HG02981 (cell line): Measurements from ENCODE around the gene NACAD.

Experiments
- ATAC-seq: cut with Tn5 transposase; IDR thresholded peaks from one replicate; pipeline ENCODE4 v1.9.1; 2021; ENCODE audit warnings: mild to moderate bottlenecking, moderate library complexity; ENCODE audit not compliant: unreplicated experiment

NACAD gene

DNA sequence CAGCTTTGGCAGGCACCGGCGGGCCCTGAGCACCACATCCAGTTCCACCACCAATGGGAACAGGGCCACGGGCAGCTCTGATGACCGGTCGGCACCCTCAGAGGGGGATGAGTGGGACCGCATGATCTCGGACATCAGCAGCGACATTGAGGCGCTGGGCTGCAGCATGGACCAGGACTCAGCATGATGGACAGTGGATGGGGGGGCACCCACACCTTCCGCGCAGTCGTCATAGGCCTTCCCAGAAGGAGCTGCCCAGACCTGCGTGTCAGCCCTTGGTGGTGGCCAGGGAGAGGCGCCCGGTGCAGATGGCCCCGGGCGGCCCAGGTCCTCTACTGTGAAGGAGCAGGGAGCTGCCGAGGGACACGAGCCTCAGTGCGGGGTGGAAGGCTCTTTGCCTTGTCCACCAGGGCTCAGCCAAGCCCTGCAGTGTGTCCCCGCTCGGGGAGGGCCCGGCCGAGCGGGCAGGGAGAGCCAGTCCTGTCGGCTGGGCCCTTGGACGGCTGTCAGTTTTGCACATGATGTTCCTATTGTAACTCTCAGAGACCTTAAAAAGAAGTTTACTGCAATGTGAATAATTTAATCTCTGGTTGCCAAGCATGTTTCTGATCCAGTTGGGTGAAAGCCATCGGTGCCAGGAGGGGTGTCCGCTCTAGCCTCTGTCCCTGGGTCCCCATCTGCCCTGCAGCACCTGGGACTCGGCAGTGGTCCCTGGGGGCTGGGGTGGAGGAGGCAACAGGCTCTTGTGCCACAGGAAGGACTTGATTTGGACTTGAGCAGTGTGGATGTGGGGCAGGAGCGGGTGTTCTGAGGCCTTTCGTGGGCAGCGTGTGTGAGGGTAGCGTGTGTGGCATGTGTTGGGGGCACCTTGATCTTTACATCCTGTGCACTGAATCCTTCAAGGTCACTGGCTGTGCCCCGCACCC, 12.6 kb downstream of the NACAD start:
- ATAC-seq, result no peak

DNA sequence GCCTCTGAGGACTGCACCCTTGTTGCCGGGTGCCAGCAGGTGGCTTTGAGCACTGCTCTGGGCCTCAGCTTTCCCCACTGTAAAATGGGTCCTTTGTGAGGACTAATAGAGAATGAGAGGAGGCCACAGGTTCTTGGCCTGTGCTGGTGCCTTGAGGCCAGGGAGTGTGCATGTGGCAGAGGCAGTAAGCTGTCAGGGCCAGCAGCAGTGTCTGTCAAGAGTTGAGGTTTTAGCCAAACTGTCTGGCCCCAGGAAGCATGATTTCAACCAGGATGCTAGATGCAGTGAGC, 13.5 kb downstream of the NACAD start:
- no peak for ATAC-seq

DNA sequence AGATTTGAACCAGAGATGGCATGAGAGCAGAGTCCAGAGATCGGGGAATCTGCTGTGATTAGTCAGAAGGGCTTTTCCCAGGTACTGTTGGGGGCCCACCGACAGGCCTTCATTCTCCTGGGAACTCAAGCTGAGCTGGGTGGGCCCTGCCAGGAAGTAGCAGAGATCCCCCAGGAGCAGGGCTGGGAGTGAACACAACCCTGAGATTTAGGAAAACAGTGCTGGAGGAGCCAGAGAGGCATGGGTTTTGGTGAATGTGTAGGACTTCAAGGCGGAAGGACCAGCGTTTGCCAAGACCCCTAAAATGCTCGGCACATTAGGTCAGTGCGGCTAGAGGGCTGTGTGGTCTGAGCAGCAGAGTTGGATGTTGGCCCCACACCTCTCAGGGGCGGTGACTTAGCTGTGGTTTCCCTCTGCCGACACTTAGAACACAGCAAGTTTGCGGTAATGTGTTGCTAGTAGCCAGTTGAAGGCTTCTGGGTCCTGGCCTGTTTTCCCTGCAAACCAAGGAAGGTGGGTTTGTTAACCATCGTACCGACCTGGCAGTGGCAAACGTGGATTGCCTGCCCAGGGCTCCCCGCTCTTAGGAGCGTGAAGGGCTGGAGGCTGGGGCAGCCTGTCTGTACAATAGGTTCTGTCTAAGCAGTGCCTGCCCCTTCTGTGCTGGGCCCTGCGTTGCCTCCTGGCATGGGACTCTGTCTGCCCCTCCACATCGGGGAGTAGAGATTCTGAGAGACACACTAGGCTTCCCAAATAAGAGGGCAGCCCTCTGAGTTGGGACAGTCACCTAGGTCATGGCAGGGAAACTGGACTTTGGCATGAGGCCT, 14.0 kb downstream of the NACAD start:
- no peak for ATAC-seq

DNA sequence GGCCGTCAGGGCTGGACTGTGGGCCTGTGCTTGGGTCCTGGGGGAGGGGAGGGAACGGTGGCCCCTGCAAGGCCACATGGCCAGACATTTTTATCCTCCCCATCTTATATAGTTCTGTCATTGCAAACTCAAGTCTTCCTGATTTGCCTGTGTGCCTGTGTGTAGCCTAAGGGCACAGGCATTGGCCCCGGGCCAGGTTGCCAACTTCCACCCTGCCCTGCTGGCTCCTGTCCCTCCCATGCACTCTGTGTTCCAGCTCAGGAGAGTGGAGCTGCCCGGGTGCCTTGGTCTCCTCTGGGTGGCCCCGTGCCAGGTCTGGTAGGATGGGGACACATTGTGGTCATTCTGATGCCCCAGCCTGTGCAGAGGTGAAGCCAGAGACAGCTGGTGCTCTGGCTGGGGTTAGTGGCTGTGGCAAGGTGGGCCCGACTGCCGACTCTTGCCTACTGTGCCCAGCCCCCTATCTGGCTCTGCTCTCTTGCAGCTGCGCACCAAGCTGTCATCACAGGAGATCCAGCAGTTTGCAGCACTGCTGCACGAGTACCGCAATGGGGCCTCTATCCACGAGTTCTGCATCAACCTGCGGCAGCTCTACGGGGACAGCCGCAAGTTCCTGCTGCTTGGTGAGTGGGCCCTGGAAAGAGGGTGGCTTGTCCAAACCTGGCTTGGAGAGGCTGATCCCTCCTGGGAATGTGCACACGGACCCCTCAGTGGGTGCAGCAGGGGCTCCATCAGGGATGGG, 14.8 kb downstream of the NACAD start:
- no peak for ATAC-seq

DNA sequence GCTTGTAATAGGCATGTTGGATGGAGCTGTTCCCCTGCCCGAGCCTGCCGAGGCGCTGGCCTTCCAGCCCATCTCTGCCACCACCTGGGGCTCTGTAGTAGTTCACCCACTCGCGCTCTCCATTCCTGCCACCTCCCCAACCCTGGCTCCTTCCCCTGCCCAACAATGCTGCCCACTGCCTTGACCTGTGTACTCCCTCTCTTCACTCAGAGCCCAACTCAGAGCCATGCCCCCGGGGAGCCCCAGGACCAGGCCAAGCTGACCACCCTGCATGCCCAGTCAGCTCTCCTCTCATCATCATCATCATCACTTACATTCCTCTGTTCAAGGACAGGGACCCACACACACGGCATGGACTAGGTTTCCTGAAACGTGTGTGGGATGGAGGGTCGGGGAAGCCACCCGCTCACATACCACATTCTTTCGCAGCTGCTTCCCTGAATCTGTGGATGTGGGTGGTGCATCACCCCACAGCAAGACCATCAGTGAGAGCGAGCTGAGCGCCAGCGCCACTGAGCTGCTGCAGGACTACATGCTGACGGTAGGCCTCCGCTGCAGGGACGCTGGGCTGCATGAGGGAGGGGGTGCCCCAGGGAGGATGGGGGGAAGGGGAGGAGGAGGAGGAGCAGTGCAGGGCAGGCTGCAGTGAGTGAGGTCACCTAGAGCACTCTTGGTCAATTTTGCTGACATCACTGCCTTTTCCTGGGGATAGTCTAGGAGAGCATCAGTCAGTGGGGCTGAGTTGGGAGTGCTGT, 15.6 kb downstream of the NACAD start:
- no peak for ATAC-seq

DNA sequence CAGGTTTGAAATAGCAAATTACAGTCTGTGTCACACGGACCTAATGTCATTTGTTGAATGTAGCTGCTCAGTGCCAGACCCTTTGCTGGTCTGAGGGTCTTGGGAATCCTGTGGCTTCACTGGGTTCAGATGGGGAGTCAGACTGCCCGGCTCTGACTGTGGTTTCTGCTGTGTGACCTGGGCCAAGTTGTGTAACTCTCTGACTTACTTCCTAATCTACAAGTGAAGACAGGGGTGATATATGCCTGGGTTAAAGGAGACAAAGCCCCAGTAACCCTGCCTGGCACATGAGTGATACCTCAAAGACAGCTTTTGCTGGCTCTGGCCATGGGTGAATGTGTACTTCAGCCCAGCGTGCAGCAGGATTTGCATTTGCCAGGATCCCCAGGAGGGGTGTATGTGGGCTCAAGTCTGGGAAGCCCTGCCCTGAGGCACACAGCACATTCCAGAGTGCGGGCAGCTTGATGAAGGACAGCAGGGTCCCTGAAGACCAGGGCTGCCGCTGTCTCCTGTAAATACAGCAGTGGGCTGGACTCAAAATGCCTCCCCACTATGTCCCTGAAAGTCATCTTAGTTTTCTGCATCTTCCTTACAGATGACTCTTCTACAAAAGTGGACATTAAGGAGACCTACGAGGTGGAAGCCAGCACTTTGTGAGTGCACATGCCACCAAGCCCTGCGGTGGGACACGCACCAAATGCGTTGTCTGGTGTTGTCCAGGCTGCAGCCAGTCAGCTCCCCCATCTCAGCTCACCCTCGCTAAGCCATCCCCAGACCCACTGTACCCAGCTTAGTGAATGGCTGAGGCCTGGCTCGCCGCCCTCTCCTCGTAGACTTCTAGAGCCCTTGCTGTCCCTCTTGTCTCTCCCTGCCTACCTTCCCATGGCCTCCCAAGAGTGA, 16.4 kb downstream of the NACAD start:
- no peak for ATAC-seq

DNA sequence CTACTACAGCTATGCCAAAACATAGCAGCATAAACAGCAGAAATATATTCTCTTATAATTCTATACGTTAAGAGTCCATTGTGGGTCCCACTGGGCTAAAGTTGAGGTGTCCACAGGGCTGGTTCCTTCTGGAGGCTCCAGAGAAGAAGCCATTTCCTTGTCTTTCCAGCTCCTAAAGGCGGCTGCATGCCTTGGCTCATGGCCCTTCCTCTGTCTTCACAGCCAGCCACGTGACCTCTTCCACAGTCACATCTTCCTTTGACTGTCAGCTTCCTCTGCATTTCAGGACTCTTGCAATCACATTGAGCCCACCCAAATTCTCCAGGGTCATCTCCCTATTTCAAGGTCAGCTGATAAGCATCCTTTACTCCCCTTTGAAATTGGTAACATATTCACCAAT, 17.2 kb downstream of the NACAD start:
- no peak for ATAC-seq

DNA sequence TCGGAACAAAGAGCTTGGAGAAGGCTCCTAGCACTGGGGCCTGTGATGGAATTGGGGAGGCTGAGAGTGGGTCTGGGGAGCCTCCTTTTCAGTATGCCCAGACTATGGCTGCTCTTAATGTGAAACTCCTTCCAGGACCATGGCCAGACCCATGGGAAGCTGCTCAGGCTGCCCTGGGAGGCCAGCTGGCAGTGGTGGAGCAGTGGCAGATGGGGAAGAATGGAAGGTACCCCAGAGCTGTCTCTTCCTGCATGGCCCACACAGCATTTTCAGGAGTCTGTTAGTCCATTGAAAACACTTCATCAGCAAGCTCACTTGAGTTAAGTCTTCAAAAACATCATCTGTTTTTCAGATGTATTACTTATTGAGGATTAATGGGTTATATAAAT, 18.5 kb downstream of the NACAD start:
- ATAC-seq, result no peak

DNA sequence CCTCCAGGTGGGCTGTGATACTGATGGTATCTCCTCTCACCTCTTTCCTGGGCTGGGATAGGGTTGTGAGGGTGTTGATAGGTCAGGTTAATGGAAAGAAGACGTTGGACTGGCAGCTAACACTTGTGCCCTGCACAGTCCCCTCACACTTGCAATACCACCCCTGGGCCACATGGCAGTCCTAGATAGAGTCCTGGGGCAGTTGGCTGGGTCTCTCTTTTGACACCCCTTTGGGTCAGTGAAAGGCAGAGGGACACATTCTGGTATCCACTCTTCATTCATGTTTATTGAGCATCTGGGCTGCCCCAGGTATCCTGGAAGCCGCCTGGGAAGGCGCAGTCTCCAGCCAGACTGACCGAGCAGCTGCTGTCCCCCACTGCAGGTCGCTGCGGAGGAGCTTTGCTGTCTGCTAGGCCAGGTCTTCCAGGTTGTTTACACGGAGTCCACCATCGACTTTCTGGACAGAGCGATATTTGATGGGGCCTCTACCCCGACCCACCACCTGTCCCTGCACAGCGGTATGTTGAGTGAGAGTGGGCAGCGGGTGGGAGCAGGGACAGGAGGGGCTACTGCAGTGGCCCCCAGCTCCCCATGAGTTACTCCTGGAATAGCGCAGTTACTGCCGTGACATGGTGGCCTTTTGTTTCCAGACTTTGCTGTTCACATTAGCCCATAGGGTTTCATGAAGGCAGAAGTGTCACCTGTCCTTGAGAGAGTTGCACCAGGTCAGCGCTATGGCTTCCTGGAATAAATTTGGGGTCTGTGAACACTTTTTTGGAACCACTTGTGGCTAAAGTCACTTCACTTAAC, 19.1 kb downstream of the NACAD start:
- no peak for ATAC-seq

DNA sequence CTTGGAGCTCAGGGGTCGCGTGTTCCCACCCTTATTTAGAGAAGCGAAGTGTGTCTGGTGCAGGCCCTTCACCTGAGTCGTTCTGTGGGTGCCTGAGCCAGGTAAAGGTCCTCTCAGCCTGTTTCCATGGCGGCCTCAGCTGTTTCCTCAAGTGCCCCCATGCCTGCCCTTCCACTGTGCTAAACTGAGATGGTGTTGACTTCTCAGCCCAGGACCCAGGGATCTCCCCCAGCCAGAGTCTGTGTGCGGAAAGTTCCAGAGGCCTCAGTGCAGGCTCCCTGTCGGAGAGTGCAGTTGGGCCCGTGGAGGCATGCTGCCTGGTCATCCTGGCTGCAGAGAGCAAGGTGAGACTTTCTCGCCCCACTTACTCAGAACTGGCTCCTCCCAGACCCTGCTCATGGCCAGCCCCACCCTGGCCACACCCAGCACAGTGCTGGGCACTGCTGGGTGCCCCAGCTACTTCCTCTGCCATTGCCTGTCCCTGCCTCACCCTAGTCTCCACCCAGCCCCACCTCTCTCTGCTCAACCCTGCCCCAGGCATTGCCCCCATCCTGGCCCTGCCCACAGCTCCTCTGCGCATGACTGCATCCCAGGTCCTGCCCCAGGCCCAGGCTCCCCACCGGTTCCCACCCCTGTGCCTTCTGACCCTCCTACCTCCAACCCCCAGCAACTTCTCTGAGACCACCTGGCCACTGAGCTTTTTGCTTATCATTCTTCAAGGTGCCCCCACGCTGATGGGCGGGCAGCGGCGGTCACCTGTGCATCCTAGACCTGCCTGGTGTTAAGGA, 20.3 kb downstream of the NACAD start:
- ATAC-seq, result no peak

DNA sequence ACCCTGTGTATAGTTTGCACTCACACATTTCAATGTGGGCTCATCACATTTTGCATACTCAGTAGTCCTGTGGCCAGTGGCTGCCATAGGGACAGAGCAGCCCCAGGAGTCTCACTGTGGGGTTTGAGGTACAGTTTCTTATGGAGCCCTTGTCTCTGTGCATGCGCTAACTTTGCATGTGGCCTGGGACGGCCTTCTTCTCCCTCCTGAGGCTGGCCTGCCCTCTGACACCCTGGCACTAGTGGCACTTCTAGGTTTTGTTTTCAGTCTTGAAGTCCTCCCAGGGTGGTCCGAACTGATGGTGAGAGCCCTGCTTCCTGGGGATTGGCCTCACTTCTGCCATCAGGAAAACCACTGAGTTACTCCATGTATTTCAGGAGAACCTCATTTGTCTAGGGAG, 21.2 kb downstream of the NACAD start:
- no peak for ATAC-seq

DNA sequence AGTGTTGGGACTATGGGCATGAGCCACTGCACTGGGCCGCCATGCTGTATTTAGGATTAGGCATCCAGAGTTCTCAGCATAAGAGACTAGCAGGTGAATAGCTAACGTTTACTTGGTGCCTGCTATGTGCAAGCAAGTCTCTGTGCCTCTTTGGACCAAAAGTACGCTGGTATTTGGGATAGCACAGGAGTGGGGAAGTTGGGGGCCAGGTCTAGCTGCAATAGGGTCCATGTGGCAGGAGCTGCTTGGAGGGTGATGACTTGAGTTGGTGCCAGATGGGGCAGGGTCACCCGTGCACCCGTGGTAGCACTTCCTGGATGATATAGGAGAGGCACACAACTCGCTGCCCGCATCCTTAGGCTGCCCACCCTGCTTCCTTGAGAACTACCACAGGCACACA, 22.4 kb downstream of the NACAD start:
- ATAC-seq, result no peak

DNA sequence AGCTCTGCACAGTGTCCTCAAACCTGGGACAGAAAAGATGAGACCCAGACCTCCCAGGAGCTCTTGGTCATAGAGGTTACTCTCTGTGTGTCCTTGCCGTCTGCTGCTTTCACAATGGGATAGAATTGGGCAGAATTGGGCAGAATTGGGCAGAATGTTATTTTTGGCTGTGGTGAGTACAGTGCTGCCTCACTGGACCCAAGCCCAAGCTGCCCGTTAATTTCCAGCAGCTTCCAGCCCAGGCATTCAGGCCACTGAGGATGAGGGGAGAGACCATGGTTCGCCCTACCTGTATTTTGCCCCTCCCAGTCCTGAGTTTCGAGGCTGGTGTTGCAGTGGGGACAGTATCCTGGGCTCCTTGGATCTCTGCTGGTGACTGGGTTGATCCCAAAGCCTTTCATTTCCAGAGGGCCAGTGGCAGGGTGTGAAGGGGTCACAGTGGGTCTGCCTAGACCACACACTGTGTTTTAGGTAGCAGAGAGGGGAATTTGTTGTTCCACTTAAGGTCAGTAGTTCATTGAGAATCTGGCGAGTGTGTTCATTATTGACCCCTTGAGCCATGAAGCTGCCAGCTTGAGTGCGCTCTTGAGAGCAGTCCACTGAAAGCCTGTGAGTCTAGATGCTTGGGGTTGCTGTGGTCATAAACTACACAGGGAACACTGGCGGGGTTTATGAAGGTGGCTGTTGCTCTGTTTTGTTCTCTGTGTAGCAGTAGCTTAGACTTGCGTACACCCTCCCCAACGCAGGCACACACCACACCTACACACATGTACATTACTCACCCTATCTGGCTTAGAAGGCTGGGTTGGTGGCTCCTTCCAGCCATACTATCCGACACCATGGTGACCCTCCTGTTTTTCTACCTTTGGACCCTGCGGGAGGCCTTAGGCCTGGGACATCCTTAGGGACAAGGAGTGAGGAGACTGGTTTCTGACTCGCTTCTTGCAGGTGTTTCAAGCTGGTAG, 23.5 kb downstream of the NACAD start:
- ATAC-seq, result no peak

DNA sequence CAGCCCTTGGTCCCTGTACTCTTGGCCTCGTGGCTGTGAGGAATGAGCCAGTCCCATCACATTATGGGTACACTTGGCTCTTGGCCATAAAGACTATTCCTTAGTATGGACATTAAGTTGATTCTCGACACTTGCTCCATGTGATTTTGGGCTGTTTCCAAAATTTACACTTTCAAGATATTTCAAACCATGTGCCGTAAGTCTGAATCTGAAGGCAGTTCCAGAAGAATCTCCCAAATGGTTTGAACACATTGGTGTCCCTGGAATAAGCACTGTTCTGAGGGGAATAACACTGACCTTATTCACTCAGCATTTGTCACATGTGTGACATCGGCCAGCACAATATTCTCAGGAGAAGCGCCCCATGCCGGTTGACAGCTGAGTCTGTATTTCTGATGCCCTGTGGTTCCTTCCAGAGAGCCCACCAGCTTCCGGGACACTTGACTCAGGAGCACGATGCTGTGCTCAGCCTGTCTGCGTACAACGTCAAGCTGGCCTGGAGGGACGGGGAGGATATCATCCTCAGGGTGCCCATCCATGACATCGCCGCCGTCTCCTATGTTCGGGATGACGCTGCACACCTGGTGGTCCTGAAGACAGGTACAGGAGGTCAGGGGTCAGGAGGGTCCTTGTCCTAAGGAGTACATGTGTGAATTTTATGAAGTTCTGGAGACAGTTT, 24.6 kb downstream of the NACAD start:
- no peak for ATAC-seq

DNA sequence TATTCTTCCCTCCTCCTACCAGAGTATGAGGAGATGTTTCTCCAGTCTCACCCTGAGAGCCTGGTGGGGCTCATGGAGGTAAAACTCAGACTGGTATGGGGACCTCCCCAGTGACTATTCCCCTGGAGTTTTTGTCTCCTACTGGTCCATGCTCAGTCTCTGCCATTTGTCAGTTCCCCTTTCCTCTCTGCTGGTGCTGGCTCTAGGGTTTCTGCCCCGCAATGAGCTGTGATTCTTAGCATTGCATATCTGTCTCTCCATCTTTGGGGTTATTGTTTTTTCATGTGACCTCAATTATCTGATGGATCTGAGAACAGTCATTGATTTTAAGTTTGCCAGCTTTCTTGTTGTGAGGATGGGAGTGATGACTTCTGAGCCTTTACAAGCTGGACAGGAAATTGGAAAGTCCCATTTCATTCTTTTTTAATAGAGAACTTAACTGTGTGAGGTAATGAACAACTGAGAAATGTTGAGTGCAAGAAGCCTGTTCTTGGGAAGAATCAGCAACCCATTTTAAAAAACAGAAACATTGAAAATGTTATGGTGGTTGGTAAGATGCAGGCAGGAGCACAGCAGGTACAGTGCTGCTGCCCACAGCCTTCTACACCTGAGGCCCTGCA, 26.9 kb downstream of the NACAD start:
- no peak for ATAC-seq

DNA sequence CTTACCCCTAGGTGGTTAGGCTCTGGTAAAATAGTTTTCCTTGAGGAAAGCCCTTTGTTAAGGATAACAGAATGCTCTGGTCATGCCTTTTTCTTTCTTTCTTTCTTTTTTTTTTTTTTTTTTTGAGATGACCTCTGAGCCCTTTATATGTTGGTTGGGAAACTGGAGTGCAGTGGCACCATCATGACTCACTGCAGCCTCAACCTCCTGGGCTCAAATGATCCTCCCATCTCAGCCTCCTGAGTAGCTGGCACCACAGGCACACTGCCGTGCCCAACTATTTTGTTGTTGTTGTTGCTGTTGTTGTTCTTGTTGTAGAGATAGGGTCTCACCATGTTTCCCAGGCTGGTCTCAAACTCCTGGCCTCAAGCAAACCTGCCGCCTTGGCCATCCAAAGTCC, 27.4 kb downstream of the NACAD start:
- ATAC-seq, result no peak
